ENCODE measurements around the gene RAB6D. TPM values are rescaled to one million over a fixed set of nuclear protein-coding genes. Genes with fewer than 3 reads are reported as not detected.

RAB6D gene
- not detected in 2 replicates for total RNA-seq

DNA sequence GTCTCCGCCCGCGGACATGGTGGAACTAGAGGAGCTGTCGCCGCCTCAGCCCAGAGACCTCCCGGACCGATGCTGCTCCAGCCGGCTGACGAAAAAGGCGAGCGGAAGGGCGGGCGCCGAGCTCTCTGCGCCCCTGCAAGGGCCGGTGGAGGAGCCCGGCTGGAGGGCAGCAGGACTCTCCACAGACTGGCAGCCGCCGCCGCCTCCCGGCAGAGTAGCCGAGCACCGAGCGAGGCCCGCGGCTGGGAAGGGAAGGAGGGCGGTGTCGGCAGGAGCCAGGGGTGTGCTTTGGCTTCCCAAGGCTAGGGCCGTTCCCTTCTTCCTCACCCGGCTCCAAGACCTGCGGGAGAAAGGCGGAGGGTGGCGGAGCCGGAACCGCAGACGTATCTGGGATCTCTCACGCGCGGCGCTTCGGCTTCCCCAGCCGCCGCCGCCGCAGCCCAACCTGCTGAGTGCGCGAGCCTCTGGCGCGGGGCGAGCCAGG is at the start of gene RAB6D:
Gene RAB6D (minus strand): TSS at position 466 of the 484 bp plus-strand sequence. CDS start 448 bp downstream, at position 18.

Other genes with a start within 250 kb of the RAB6D start
- gene POTEE, start 154.6 kb downstream of the RAB6D start, total RNA-seq = not detected in 2 replicates
- gene TUBA3D, start 112.0 kb upstream of the RAB6D start, total RNA-seq = not detected in 2 replicates
- 359 and 528 TPM in 2 replicates for gene MZT2A, start 128.2 kb upstream of the RAB6D start, total RNA-seq
- 9.3 and 12.1 TPM in 2 replicates for gene CCDC74A, start 163.7 kb upstream of the RAB6D start, total RNA-seq

Data from airway epithelial cell (primary cell).